CD4-positive, alpha-beta T cell treated with Interleukin-17A for 4 hours (primary cell): ENCODE data around the gene SCAMP1.
"Not testable (repeated sequence)": the region's sequence is repeated elsewhere in the genome, so short reads cannot be mapped to it uniquely, and the experiment has no call there.

Source experiments
- DNase-seq: peaks from one replicate; pipeline ENCODE4 v3.0.0-alpha.2; 2020; ENCODE audit warnings: mixed read lengths

SCAMP1 gene

DNA sequence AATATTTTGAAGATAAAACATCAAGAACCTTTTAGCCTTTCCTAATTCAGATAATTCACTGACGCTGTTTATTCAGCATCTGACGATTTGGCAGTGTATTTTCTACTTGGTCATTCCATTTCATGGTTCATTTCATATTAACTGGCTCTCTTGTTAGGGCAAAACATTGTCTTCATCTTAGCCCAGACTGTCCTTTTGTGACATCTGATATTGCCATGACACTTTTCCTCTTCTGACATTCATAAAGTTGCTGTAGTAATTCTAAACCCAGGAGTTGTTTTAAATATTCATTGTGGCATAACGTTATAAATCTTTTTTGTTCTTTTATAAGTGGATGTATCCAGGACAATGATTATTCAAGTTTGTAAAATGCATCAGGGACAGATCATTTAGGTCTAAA is 1.8 kb downstream of the SCAMP1 start:
- no peak for DNase-seq

DNA sequence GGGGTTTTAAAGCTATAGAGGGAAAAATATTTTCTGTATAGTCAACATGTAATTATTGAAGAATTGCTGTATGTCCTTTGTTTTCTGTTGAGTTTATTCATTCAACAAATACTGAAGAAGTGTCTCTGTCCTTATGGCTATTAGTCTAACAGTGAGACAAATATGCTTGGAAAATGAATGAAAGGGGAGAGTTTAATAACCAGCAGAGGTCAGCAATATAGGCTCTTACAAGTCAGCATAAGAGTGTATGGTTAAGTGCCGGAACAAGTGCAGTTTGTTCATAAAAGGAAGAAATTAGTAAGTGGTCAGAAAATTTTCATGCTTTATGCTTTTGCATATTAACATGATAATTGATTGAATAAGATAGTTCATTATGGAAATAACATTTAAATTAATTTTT is 3.6 kb downstream of the SCAMP1 start:
- no peak for DNase-seq

DNA sequence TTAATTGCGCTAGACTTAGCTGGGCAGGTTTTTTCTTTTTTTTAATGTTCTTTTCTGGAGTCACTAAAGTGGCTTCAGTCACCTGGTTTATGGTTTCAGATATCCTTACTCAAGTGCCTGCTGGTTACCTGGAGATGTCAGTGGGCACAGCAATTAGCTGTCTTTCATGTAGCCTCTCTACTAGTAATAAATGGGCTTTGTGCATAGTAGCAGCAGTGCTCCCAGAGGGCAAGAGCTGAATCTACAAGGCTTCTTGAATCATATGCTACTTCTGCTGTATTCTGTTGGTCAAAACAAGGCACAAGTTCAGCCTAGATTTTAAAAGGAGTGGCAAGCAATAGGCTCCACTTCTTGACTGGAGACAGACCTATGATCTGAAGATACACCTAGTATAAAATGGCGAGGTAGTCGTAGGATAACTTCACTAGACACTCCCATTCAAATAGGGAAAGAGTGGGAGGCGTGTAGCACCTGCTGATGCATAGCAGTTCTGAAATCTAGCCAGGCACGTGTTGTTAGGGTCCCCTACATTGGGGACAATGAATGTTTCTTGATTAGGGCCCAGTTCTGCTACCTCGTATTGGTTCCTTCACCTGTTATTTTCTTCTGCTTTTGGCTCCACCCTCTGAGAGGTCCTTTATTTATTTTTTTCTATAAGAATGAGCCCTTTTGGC is 7.0 kb downstream of the SCAMP1 start:
- DNase-seq = no peak

DNA sequence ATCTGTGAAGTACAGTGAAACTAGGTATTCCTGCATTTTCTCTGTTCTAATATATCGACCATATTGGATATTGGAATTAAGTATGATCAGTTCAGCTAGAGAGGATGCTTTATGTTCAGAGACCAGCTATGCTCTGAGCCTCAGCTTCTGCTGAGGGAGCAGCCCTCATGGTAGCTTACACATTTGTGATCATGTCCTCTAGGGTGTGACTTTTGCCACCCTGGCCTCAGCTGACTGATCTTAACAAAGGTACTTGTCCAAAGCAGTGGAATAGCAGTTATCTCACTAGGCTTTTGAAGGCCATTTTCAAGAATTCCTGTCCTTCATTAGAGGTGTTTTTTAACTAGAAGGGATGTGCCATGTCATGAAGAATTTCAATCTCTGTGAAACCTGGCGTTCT is 9.3 kb downstream of the SCAMP1 start:
- no peak for DNase-seq

- DNase-seq = no peak
Observed at GRCh38 chr5:78373231-78373630, 12.8 kb downstream of the SCAMP1 start.

GRCh38 chr5:78376315-78376714 is 15.9 kb downstream of the SCAMP1 start:
- no peak for DNase-seq

GRCh38 chr5:78377056-78377717 is 16.8 kb downstream of the SCAMP1 start:
- DNase-seq = no peak

GRCh38 chr5:78377718-78378105 is 17.3 kb downstream of the SCAMP1 start:
- DNase-seq = no peak

GRCh38 chr5:78387468-78388153 is 27.2 kb downstream of the SCAMP1 start:
- no peak for DNase-seq

DNA sequence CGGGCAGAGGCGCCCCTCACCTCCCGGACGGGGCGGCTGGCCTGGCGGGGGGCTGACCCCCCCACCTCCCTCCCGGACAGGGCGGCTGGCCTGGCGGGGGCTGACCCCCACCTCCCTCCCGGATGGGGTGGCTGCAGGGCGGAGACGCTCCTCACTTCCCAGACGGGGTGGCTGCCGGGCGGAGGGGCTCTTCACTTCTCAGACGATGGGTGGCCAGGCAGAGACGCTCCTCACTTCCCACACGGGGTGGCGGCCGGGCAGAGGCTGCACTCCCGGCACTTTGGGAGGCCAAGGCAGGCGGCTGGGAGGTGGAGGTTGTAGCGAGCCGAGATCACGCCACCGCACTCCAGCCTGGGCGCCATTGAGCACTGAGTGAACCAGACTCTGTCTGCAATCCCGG is 30.9 kb downstream of the SCAMP1 start:
- DNase-seq = not testable (repeated sequence)

DNA sequence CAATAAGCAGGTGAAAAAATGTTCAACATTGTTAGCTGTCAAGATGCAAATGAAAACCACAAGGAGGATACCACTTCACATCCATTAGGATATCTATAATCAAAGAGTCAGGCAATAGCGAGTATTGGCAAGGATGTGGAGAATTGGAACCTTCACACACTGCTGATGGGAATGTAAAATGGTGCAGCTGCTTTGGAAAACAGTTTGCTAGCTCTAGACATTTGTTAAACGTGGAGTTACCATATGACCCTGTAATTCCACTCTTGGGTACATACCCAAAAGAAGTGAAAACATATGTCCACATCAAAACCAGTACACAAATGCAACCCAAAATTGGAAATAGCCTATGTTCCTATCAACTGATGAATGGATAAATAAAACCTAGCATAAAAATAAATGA is 37.4 kb downstream of the SCAMP1 start:
- no peak for DNase-seq

DNA sequence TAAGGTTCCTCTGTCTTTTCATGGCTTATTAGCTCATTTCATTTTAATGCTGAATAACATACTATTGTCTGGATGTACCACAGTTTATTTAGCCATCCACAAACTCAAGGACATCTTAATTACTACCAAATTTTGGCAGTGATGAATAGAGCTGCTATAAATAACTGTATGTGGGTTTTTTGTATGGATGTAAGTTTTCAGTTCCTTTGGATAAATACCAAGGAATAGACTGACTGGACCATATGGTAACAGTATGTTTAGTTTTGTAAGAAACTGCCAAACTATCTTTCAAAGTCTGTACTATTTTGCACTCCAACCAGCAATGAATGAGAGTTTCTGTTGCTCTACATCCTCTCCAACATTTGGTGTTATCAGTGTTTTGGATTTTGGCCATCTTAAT is 38.7 kb downstream of the SCAMP1 start:
- DNase-seq = no peak

DNA sequence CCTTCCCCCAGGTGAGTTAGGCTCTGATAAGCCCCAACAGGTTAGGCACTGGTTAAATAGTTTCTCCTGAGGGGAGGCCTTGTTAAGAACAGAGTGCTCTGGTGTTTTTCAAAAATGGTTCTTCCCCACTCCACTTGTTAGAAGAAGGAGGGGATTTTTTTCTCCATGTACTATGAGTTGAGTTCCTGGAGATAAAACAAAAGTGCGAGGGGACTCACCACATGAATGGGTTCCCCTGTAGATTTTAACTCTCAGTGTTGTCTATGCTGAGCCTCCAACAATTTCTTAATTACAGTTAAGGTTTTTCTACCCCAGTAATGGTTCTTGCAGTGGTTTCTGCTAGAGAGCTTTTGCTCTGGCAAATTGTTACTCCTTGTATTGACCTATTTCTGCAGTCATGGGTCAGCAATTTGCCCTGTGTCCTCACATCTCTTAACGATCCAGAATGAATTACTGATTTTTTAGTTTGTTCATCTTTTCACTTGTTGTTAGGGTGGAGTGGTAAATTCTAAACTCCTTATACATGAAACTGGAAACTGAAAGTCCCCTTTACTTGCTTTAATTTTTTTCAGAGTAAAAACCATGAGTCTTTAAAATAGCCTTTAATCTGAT is 44.4 kb downstream of the SCAMP1 start:
- no peak for DNase-seq

GRCh38 chr5:78405829-78406750 is 45.7 kb downstream of the SCAMP1 start:
- DNase-seq = no peak

- no peak for DNase-seq
Observed at GRCh38 chr5:78407458-78407857, 47.0 kb downstream of the SCAMP1 start.

- DNase-seq = no peak
Observed at GRCh38 chr5:78411586-78411985, 51.2 kb downstream of the SCAMP1 start.

DNA sequence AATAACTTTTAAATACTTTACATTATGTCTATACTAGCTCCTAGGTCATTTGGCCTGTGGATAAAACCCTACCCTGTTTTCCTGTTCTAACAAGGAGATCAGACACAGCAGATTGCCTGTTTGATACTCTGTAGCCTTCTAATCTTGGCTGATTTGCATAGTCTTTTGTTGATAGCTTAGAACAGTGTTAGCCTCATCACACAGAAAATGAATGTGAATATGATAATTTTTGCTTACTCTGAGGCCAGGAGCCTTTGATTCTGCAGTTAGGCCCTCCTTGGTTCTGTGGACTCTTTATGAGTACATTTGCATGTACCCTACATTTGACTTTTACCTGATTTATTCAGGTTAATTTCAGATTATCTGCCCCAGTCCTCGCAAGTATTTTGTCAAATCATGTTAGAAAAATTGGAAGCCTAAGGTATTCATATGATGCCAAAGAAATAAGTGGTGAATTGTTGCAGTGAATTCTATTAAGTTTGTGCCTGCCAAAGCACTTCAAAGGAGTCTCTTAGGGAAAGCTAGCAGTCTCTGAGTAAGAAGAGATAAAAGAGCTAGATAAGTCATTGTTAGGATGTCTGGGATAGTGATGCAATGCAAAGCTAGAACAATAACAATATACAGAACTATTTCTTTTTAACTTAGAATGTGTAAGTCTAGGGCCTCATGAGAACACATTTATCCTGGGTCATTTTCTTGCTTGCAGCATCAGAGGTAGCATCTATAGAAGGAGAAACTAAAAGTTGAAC is 56.4 kb downstream of the SCAMP1 start:
- no peak for DNase-seq

DNA sequence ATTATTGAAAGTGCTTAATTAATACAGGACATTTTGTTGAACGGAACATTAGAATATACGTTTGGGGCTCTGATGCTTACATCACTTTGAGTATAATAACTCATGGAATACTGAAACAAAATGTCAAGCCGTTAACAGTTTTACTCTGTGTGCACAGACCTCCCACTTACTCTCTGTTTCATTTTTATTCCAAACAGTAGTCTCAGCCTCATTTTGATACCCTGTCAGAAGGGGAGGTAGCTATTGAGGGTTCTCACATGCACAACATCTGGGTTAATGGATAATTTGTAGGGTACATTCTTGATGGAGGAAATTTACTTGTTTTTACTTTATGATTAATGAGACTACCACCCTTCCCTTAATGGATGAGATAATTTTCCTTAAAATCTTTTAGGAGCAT is 59.0 kb downstream of the SCAMP1 start:
- DNase-seq = no peak

GRCh38 chr5:78420548-78420947 is 60.1 kb downstream of the SCAMP1 start:
- no peak for DNase-seq

DNA sequence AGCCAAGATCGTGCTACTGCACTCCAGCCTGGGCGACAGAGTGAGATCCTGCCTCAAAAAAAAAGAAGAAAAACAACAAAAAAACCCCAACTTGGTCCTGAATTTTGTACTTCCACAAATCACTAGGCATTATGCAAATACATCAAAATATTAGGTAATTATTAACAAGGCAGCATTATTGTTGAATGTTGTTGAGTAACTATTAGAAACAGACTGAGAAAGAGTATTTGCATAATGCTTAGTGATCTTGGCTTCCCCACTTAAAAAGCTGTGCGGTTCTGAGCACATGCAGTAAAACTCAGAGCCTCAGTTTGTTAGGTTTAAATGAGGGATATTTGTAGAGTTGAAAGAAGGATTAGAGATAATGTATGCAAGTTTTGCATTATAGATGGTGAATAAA is 64.2 kb downstream of the SCAMP1 start:
- no peak for DNase-seq

DNA sequence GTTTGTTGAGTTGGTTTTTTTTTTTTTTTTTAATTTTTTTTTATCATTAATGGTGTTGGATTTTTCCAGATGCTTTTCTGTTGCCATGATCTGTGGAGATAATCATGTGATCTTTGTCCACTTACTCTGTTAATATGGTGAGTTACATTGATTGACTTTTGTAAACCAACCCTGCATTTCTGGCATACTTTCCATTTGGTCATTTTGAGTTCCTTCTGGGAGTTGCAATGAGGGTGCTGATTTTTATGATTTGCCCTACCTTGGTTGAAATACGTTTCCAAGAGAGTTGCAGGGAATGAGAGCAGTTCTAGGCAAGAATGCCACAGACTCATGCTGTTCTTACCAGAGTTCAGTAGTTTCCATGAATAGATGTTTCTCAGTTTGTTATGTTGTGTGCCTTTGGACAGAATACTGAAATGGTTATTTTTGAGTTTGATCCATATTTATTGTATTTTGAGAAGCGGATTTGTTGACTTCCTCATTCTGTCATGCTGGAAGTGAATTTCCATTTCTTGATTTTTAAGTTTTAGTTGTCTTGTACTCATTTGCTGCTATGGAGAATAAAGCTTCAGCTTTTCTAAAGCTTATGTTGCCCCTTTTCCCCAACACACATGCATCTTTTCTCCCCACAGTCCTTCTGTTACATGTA is 69.0 kb downstream of the SCAMP1 start:
- no peak for DNase-seq
